HG02981 (cell line): ENCODE results near the gene SLC25A25.

Experiments
- ATAC-seq: cut with Tn5 transposase; IDR thresholded peaks from one replicate; pipeline ENCODE4 v1.9.1; 2021; ENCODE audit warnings: mild to moderate bottlenecking, moderate library complexity; ENCODE audit not compliant: unreplicated experiment

SLC25A25 gene

GRCh38 chr9:128096616-128097536 is 28.8 kb downstream of the SLC25A25 start:
- ATAC-seq: no peak

GRCh38 chr9:128097543-128098296 is 29.7 kb downstream of the SLC25A25 start:
- ATAC-seq: no peak

GRCh38 chr9:128098297-128099230 is 30.5 kb downstream of the SLC25A25 start:
- ATAC-seq: no peak

- no peak for ATAC-seq
Measured at GRCh38 chr9:128099231-128099931, 31.3 kb downstream of the SLC25A25 start.

- no peak for ATAC-seq
Measured at GRCh38 chr9:128099932-128100491, 32.0 kb downstream of the SLC25A25 start.

- ATAC-seq: no peak
Measured at GRCh38 chr9:128100581-128100980, 32.5 kb downstream of the SLC25A25 start.

- ATAC-seq: no peak
Measured at GRCh38 chr9:128101231-128101661, 33.2 kb downstream of the SLC25A25 start.

GRCh38 chr9:128101690-128102089 is 33.7 kb downstream of the SLC25A25 start:
- ATAC-seq: no peak

- ATAC-seq: no peak
Measured at GRCh38 chr9:128102196-128102595, 34.2 kb downstream of the SLC25A25 start.

GRCh38 chr9:128102861-128103588 is 35.0 kb downstream of the SLC25A25 start:
- ATAC-seq: no peak

- no peak for ATAC-seq
Measured at GRCh38 chr9:128103589-128103962, 35.5 kb downstream of the SLC25A25 start.

- no peak for ATAC-seq
Measured at GRCh38 chr9:128104171-128104618, 36.2 kb downstream of the SLC25A25 start.

GRCh38 chr9:128105538-128106175 is 37.6 kb downstream of the SLC25A25 start:
- no peak for ATAC-seq

GRCh38 chr9:128106181-128106939 is 38.3 kb downstream of the SLC25A25 start:
- no peak for ATAC-seq

- ATAC-seq: no peak
Measured at GRCh38 chr9:128106940-128107467, 39.0 kb downstream of the SLC25A25 start.

- ATAC-seq: no peak
Measured at GRCh38 chr9:128107468-128108268, 39.6 kb downstream of the SLC25A25 start.
